NCI-H2196 treated with DMSO at 0.1 percent for 48 hours (cell line): ENCODE results near the gene CLSTN2.

Source experiments
- DNase-seq: peaks from one replicate; lab custom pipeline; 2025; ENCODE audit not compliant: unreplicated experiment; lab: John Stamatoyannopoulos, UW

Gene CLSTN2

DNA sequence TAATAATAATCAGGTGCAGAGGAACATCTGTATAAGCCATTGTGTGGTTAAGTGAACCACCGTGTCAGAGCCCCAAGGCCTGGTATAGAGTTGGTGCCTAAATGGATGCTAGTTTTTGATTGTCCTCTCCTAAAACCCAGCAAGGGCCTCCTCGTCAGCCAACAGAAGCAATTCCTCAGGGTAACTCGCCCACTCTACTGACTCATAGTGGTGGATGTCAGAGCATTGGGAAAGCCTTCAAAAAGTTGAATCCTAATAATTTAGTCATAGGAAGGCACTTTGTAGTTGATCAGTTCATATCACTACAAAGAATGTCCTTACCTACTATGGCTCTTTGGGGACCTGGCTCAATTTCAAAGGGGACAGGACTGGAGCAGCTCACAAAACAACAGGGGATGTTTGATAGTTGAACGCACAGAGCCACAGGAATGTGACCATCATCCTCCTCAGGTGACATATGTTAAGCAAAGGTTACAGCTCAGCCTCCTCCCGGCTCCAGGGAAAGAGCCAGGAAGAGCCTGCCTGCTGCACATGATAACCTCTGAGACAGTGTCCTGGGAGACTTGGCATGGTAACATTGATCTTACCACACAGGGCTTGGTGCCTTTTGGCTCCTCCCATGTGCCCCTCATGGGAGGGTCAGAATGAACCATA lies 338.7 kb downstream of the CLSTN2 start:
- DNase-seq: no peak

DNA sequence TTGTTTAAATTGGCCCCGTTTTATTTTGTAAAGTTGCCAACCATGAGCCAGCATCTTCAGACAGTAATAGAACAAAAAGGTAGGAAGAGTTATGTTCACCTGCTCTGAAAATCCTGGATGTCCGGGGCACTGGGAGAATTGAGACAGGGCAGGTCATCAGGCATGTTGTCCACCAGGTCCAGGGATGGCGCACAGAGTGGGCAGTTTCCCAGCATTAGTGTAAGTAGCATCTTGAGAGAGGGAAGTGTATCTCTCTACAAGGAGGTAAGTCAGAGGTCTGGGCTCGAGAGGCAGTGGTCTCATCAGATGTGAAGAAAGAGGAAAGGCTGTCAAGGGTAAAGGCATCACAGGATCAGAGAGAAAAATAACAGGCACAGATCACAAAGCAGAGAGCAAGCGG lies 339.4 kb downstream of the CLSTN2 start:
- no peak for DNase-seq

DNA sequence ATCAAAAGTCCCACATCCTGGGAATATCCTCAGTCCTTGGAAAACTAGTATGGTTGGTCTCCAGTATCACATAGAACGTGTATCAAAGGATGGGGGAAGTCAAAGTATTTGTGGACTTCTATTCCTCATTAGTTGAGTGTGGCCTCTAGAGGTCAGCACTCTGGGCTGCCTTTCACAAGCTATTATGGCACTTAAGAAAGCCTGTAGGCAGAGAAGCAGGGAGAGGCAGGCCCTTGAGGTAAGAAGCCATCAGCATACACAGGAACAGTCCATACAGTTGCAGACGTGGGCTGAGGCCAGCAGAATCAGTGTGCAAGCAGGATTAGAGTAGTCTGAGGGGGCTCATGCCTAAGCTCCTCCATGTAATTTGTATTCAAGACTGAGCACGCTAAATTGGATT lies 341.7 kb downstream of the CLSTN2 start:
- no peak for DNase-seq

DNA sequence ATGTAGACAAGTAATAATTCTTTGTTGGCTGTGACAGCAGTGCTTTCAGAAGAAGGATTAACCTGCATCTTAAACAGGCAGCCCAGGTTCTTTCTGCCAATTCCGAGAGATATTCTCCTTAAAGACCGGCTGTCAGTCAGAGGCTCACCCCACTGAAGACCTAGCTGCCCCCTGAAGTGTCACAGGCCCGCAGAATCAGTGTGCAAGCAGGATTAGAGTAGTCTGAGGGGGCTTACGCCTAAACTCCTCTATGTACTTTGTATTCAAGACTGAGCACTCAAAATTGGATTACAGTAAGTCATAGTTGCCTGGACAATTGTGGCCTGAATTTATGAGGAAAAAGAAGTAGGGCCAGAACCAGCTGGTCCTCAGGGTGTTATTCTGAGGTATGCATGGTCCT lies 342.9 kb downstream of the CLSTN2 start:
- DNase-seq: no peak

DNA sequence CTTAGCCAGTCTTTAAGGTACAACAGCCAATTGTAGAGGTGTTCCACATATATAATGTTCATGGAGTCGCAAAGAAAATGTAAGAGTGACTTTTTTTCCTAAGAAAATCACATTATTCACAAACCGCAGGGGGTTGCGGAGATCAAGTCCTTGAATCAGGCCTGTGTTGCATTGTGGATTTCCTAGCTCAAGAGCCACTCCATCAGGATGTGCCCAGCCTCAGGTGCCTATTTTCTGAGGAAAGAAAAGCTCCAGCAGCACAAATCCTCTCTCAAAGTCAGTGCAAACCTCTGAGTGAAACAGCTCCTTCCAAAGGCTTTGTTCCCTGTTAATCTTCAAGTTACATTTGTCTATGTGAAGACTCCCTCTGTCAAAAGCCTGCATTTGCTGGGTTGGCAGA lies 349.4 kb downstream of the CLSTN2 start:
- no peak for DNase-seq

DNA sequence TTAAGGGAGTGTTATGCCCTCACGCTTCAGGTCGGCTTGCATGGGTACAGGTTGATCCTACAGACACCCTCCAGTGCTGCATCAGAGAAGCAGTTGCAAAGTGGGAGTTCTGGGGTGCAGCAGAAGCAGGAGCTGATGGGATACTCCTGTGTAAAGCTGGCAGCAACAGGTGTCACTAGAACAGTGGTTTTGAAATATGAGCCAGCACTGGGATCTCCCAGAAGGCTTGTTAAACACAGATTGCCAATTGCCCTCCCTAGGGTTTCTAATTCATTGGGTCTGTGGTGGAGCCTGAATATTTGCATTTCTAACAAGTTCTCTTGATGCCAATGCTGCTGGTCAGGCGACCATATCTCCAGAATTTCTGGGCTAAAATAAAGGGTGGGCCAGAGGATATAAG lies 350.4 kb downstream of the CLSTN2 start:
- no peak for DNase-seq

DNA sequence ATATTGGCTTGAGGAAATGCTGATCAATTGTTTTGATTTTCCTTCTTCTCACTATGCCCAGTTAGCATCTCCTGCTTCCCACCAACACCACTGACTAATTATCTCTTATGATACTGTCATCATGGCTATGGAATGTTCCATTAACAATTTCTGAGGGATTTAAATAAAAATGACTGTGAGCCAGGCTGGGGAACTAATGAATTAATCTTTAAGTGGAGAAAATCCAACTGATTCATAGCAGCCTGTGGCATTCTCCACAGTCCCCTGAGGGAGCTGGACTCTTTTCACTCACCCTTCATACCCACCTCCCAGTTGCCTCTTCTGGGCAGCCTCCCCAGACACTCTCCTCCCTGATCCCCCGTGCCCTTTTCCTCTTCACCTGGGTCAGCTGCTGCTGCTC lies 353.6 kb downstream of the CLSTN2 start:
- no peak for DNase-seq

DNA sequence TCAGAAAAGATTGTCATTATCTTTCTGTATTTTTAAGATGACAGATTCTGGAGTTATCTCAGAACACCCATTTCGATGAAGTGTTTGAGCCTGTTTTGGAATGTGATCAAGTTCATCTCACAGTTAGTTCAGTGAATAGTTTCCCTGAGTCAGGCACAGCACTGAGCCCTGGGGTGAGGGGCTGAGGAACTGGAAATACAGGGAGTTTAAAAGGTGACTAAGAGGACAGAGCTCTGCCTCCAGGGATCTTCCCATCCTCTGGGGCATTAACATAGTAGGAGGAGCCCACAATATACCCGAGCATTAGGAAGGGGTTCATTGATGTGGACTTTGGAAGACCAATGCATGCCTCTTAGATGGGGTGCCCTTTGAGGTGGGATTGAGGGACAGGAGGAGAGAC lies 355.1 kb downstream of the CLSTN2 start:
- DNase-seq: no peak

DNA sequence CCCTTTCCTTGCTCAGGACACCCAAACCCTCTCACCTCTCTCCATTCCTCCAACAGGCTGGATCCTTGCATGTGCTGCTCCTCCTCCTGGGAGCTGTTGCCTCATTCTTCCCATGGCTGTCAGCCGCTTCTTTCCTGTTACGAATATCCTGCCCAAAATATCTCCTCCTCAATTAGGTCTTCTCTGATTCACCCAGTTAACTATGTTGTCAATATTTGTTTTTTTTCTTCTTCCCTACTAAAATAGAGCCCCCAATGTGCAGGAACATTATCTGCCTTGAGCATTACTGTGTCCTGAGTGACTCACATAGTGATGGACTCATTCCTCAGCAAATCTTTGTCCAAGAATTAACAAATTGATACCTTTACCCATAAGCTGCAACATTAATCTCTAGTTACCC lies 357.2 kb downstream of the CLSTN2 start:
- DNase-seq: no peak

DNA sequence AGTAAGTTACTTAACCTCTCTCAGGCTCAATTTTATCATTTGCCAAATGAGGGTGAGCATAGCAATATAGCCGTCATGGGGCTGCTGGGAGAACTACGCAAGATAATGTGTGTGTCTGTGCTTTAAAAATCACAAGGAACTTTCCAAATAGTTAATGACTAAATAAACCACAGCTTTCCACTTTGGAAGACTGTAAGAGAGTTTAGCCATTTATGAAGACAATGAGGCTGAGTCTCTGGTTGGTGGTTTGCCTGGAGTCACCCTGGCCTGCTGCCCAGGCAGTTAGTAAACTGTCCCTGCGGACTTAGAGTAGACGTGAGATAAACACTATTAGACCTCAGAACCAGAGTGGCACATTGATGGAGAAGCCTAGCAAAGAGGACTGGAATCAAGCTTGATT lies 357.7 kb downstream of the CLSTN2 start:
- no peak for DNase-seq

DNA sequence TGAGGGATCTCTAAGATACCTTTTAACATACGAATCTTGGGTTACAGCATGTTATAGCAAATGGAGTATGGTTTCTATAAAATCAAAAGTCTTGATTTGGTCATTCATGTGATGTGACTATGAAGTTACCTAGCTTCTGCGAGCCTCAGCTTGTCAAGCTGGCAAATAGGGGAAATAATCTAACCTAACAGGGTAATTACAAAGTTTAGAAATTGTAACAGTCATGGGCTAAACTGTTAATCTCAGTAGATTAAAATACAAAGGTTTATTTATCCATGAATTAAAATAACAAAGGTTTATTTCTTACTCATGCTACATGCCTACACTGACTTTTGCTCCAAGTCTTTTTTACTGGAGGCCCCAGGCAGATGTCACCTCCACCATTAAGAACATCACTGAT lies 359.1 kb downstream of the CLSTN2 start:
- DNase-seq: no peak

DNA sequence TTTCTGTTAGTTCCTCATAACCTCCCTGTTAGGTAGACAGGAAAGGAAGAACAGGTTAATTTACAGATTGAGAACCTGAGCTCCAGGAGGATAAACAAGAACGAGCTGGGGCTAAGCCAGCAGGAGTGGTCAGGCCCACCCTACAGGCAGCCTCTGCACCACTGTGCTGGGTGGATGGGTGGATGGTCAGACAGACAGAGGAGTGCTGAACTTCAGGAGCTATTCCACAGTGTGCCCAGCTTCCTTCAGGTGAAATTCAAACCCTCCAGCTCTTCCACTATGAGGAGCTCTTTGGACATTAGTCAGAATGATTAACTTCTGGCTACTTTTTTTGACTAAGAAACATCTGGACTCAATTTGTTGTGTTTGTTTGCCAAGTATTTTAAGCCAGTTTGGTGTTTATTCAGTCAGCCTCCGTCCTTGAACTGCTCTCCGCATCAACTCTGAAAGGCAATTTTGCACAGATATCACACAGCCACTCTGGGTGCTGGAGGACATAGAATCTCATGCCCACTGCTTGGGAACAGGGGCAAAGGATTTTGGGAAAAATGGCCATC lies 361.9 kb downstream of the CLSTN2 start:
- no peak for DNase-seq

DNA sequence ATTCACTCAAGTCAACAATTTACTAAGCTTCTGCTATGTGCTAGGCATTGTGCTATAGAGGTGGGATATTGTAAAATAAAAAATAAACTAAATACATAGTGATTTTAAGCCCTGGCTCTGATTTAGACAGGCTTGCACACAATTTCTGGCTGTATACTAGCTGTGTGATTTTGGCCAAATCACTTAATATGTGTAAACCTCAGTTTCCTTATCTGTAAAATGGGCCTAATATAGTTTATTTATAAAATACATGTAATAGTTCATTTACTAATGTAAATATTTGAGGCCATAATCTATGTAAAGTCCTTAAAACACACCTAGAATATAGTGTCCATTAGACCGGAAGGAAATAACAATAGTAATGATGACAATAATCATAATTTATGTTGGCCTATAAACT lies 363.1 kb downstream of the CLSTN2 start:
- no peak for DNase-seq

DNA sequence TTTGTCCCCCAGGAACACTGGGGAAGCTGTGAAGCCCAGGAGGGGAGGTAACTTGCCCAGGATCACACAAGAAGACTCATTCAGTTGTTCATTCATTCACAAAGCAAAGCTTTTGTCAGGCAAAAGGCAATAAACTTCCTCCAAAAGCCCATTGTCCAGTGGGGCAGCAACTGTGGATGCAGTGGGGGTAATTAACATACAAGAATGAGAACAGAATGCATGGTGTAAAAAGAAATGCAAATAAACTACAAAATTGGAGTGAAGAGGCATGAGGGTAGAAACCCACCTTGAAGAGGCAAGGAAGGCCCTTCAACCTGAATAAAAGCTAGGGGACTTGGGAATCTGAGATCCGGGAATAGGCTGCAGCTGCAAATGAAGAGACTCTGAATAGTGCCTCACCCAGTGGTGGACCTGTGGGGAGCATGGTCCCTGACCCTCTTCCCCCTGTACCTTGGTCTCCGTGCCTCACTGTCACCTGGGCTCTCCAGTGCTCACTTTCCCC lies 363.6 kb downstream of the CLSTN2 start:
- DNase-seq: no peak

DNA sequence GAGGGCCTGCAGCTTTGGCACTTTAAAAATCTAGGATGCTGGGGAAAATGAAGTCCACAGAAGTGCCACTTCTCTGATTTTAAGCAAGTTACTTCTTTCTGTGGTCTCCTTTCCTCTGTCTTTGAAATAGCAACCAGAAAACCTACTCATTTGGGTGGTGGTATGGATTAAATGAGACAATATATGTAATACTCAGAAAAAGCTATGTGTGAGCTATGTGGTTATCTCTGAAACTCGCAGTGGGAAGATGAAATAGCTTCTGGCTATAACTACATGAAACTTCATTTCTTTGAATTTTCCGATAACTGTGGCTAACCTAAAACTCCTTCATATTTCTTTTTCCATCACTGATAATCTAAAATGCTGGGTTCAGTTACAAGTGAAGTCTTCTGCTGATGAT lies 368.9 kb downstream of the CLSTN2 start:
- no peak for DNase-seq

DNA sequence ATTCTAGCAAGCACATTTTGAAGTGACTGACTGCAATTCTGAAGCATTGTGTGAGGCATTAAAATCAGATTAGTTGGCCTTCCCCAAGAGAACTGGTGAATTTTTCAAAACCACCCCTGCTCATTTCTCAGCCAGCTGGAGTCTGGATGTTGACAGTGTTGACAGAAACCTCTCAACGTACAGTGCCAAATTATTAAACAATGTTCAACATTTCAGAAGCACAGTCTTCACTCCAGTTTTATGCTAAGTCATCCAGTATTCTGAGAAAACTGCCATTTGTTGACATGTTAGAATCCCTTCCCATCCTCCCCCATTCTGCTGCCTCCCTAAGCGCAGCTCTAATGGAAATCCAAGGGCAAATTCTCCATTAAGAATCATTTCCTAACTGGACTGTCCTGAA lies 373.6 kb downstream of the CLSTN2 start:
- no peak for DNase-seq

DNA sequence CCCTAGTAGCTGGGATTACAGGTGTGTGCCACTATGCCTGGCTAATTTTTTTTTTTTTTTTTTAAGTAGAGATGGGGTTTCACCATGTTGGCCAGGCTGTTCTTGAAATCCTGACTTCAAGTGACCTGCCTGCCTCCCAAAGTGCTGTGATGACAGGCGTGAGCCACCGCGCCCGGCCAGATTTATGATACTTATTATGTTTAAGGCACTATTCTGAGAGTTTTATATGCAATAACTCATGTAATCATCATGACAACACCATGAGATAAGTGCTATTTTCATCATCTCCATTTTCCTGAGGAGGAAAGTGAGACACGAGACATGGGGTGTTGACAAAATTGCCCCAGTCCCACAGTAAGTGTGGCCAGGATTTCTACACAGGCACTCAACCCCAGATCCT lies 376.4 kb downstream of the CLSTN2 start:
- DNase-seq: no peak

DNA sequence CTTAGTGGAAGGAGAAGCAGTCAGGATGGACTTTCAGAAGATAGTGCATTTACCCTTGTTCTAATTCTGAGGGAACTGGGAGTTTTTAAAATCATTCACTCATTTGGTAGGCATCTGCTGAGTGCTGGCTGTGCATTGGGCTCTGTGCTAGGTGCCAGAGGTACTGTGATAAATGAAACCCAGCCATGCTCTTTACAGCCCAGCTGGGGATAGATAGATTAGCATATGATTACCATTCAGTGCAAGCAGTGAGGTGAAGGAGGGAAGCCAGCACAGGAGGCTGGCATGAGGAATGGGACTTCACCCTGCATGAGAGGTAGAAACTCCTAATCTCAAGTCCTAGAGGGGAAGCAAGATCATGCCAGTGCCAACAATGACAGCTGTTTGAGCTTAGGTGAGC lies 381.0 kb downstream of the CLSTN2 start:
- no peak for DNase-seq

DNA sequence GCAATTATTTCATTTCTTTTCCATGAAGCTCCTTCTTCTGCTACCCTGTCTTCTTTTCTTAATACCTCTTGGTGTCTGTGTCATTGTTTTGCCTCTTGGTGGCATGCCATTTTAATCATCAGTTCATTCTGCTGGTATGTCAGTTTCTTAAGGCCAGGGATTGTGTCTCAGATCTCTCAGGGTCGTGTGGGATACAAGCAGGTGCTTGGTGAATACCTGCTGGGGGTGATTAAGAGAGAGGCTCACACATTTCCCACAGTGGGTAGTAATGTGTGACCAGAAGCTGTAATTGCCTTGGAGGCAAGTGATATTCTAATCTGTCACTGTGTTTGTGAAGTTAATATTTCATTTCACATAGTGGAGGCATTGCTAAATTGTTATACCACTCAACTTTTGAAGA lies 381.5 kb downstream of the CLSTN2 start:
- DNase-seq: no peak

DNA sequence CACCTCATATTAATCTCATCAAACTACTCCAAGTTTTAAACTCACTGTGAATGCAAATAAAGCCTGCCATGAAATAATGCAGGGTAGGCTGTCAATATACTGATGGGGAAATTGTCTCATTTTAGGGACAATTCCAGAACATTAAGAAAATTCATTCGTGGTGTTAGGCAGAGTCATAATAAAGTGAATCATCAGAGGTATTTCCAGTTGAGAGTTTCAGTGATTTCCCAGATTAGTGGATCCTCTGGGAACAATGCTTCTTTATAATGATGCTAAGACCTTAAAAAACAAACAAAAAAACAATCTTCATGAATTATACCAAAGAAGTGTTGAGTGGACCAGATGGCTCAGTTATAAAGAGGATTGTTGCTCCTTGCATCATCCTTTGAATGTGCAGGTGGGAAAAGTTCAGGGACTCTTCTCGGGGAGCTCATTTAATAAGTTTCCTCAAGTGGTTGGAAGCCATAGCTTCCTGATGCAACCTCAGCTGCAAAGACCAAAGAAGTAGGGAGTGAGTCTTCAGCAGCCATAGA lies 381.9 kb downstream of the CLSTN2 start:
- DNase-seq: no peak

DNA sequence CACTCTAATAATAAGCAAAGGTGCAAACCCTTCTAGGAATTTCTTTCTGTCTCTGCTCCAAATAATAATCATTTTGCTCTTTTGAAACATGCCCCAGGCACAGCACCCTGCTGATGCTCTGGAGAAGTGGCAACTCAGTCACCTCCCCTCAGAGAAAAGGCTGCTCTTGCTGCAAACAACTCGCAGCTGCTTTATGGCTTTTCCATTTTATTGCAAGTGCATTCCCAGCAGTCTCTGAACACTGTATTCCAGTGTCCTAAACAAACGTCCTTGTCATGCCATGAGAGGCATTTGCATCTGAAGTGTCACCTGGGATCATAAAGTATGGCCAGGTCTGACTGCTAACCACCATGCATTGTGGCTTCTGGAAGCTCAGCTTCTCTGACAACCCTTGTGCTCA lies 384.8 kb downstream of the CLSTN2 start:
- no peak for DNase-seq

DNA sequence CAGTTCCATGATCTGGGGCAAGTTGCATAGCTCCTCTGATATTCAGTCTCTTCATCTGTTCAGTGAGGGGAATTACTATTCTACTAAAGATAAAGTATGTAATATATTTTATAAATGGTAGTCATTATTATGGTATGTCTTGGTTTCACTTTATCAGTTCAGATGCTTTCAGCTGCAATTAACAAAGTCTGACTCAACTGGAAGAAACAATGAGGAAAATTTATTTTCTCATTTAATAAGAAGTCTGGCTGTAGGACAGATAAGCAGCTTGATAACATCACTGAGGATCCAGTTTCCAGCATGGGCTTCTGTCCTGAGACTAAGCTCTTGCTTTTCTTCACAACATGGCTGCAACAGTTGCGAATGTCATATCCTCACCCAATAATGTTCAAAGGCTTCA lies 388.6 kb downstream of the CLSTN2 start:
- DNase-seq: no peak

DNA sequence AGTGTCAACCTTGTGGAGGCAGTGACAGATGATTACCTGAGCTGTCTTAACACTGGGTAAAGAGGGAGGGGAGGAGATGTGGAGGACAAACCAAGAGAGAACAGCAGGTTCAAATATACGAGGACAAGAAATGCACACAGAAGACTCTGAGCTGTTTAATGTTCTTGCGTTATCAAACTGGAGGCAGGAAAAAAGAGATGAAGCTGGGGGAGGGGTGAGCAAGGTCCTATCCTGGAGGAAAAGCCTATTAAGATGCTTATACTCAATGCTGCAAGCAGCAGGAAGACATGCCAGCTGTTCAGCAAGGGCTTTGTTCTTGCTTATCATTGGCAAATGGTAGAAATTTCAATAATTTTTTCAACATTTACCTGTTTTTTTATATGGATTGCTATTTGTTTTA lies 397.1 kb downstream of the CLSTN2 start:
- no peak for DNase-seq
